HG03571 (cell line): ENCODE data around the gene MBD3L2.
"Not testable (repeated sequence)": the region's sequence is repeated elsewhere in the genome, so short reads cannot be mapped to it uniquely, and the experiment has no call there.

Experiments
- ATAC-seq: cut with Tn5 transposase; IDR thresholded peaks from one replicate; pipeline ENCODE4 v1.9.1; 2021; ENCODE audit not compliant: unreplicated experiment

Gene MBD3L2

DNA sequence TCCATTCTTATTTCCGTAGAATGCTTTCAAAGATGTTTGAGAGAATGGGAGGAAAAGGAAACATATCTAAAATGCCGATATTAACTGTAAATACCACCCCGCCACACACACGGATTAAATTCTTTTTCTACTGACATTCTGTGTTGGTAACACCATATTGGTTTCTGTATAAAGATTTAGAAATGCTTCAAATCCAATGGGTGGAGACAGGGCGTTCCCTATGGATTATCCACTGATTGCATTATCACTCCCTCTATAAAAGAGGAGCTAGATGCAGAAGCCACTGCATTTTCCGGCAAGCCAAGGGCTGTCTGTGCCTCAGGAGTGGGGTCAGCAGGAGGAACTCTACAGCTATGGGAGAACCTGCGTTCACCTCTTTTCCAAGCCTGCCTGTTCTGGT is at the start of gene MBD3L2:
Gene MBD3L2 (plus strand): TSS at position 301 of the 400 bp plus-strand sequence. CDS start 53 bp downstream, at position 354.
- not testable (repeated sequence) for ATAC-seq

- ATAC-seq: no peak
Observed at GRCh38 chr19:6999933-7000332, 49.2 kb upstream of the MBD3L2 start.

GRCh38 chr19:7000333-7000732 is 48.8 kb upstream of the MBD3L2 start:
- no peak for ATAC-seq

- no peak for ATAC-seq
Observed at GRCh38 chr19:7000816-7001215, 48.3 kb upstream of the MBD3L2 start.

GRCh38 chr19:7004313-7004931 is 44.7 kb upstream of the MBD3L2 start:
- no peak for ATAC-seq

DNA sequence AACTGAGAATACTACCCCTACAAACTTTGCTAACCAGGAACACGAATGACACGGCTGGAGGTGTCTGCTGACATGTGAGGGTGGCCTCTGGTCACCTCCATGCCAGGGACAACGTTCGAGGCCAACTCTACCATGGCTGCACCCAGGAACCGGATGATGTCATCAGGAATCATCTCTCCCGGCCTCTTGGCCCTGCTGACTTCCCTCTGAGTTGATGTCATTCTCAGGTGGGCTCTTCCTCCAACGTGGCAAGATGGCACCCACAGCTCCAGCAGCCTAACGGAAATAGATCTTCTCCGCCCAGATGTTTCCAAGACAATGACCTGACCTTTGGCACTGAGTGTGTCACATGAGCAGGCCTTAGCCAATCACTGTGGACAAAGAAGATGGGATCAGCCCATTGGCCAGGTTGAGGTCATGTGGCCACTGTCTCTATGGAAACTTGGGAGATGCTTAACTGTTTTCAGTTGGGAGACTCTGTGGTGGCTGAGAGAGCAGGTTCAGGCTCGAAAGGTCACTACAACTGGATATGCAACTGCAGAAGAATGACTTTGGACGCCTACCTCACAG is 42.9 kb upstream of the MBD3L2 start:
- no peak for ATAC-seq

- ATAC-seq: no peak
Observed at GRCh38 chr19:7007859-7008258, 41.3 kb upstream of the MBD3L2 start.

- ATAC-seq: no peak
Observed at GRCh38 chr19:7010722-7011593, 38.2 kb upstream of the MBD3L2 start.

DNA sequence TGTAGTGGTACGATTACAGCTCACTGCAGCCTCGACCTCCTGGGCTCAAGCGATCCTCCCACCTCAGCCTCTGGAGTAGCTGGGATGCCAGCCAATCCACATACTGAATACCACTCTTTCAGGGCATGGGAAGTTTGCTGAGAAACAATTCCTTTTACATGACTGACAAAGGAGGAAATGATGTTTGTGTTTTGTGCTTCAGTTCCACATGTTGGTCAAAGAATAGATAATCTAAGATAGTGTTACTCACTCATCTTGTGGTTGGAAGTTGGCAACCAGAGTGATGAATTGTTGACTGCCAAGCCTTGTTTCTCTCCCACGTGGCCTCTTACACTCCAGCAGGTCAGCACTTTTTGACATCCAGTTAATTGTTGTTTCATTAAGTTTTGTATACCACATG is 35.4 kb upstream of the MBD3L2 start:
- ATAC-seq: no peak

DNA sequence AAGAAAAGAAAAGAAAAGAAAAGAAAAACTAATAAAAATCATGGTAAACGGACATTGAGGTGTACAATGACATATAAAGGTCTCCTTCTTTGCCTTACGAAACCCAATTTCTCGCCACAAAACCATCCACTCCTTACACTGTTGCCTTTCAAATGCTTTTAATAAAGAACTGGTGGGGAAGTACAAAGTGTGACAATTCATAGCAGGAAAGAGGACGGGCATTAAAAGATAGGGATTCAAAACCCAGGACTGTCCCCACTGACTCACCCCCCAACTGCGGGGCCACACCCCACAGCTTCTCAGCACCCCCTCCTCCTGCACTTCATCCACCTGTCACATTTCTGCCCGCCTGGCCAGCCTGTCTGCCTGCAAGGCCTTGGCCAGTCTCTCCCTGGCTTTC is 30.3 kb upstream of the MBD3L2 start:
- no peak for ATAC-seq

DNA sequence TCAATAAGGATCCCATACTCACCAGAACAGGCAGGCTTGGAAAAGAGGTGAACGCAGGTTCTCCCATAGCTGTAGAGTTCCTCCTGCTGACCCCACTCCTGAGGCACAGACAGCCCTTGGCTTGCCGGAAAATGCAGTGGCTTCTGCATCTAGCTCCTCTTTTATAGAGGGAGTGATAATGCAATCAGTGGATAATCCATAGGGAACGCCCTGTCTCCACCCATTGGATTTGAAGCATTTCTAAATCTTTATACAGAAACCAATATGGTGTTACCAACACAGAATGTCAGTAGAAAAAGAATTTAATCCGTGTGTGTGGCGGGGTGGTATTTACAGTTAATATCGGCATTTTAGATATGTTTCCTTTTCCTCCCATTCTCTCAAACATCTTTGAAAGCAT is 27.8 kb upstream of the MBD3L2 start, which contains the start of gene MBD3L2B:
Gene MBD3L2B (minus strand): TSS at position 101 of the 400 bp plus-strand sequence. CDS start 34 bp downstream, at position 67.
- not testable (repeated sequence) for ATAC-seq

GRCh38 chr19:7028790-7029189 is 20.3 kb upstream of the MBD3L2 start:
- not testable (repeated sequence) for ATAC-seq

- ATAC-seq: not testable (repeated sequence)
Observed at GRCh38 chr19:7030278-7030677, 18.8 kb upstream of the MBD3L2 start, which contains the start of gene MBD3L5. TSS of gene MBD3L5 (plus strand) at chr19:7030578. CDS start at chr19:7030612, 34 bp downstream.

- not testable (repeated sequence) for ATAC-seq
Observed at GRCh38 chr19:7040079-7040478, 9.0 kb upstream of the MBD3L2 start, which contains the start of gene MBD3L4. TSS of gene MBD3L4 (minus strand) at chr19:7040179. CDS start at chr19:7040144, 35 bp downstream.

- not testable (repeated sequence) for ATAC-seq
Observed at GRCh38 chr19:7041563-7041962, 7.6 kb upstream of the MBD3L2 start.

DNA sequence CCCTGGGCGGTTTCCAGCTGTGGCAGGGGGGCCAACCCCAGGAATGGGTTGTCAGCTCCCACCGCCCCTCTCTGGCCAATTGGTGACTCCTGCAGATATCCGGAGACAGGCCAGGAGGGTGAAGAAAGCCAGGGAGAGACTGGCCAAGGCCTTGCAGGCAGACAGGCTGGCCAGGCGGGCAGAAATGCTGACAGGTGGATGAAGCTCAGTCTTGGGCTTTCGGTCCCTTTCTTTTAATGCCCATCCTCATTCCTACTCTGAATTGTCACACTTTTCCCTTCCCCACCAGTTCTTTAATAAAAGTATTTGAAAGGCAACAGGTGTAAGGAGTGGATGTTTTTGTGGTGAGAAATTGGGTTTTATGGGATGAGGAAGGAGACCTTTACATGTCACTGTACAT is 2.3 kb downstream of the MBD3L2 start:
- ATAC-seq: not testable (repeated sequence)

DNA sequence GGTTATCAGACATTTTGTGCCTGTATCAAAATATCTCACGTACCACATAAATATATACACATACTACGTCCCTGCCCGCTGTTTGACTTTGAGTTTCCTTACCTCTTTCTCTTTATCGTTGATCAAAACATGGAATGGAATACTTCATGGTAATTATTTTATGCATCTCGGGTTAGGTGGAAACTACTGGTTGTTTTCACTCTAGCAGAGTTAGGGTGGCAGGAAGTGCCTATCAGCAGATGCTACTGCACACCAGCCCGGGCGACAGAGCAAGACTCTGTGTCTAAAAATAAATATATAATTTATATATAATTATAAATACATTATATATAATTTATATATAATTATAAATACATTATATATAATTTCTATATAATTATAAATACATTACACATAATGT is 3.8 kb downstream of the MBD3L2 start:
- ATAC-seq: not testable (repeated sequence)

- ATAC-seq: not testable (repeated sequence)
Observed at GRCh38 chr19:7054635-7055368, 5.7 kb downstream of the MBD3L2 start.

- not testable (repeated sequence) for ATAC-seq
Observed at GRCh38 chr19:7055679-7056078, 6.6 kb downstream of the MBD3L2 start.

DNA sequence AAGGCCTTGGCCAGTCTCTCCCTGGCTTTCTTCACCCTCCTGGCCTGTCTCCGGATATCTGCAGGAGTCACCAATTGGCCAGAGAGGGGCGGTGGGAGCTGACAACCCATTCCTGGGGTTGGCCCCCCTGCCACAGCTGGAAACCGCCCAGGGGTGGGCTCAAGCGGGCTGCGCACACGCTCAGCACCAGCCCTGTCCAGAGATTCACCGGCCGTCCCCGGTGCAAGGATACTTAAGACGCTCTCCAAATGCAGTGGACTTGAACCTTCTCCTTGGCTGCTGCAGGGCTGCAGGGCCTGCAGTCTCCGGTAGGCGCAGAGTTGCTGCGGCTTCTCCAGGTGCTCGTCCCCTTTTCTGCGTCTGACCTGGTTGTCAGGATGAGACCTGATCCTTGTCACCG is 7.2 kb downstream of the MBD3L2 start:
- ATAC-seq: not testable (repeated sequence)

- not testable (repeated sequence) for ATAC-seq
Observed at GRCh38 chr19:7058576-7058975, 9.5 kb downstream of the MBD3L2 start, which contains the start of gene MBD3L3. TSS of gene MBD3L3 (minus strand) at chr19:7058676. CDS start at chr19:7058605, 71 bp downstream.
